ENCODE measurements around the gene PDE7B.
A peak's percentile ranks its signal among the peaks of the same experiment; 100 is the strongest.

Gene PDE7B

DNA sequence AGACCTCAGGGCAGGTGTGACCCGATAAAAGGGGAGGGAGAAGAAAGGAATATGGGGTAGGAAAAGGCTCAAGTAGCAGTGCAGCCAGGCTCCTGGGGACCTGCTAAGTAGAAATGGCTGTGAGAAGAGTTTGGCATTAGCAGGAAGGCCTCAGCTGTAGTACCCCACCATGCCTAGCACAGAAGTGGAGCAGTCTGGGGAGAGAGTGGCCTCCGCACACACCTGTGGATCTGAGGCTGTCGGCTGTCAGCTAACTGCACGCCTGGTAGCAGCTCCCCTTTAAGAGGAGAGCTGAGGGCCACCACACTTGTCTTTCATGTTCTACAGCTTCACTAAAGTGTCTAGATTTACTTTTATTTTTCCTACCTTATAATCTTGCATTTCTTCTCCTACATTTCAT, 24.6 kb downstream of the PDE7B start:
- H3K9ac ChIP-seq (ENCODE audit: low read length): peak overlapping the region; percentile 19
- H3K4me2 ChIP-seq (ENCODE audit: low read length): no peak overlapping the region
- H3K79me2 ChIP-seq (ENCODE audit: control insufficient read depth, insufficient read depth, low read length, poor library complexity): no peaks in the 10 kb centered on the region
- no peak overlapping the region for H3K27ac ChIP-seq (ENCODE audit: low read depth, low read length)
- no peaks in the 10 kb centered on the region for H3K9me3 ChIP-seq (ENCODE audit: insufficient read depth, low read depth, low read length)
- H3K36me3 ChIP-seq (ENCODE audit: control insufficient read depth in 1 of 2, insufficient read depth in 2 of 2, low read length in 2 of 2): no peaks in the 10 kb centered on the region
- H4K8ac ChIP-seq (ENCODE audit: low read depth, low read length): no peak overlapping the region
- no peak overlapping the region for H4K12ac ChIP-seq (ENCODE audit: low read depth, low read length)
- H3K79me1 ChIP-seq (ENCODE audit: low read length): no peaks in the 10 kb centered on the region
- H2BK5ac ChIP-seq (ENCODE audit: low read depth, low read length, poor library complexity): no peak overlapping the region
- H2AK5ac ChIP-seq (ENCODE audit: low read length): no peak overlapping the region
- no peaks in the 10 kb centered on the region for H3K27me3 ChIP-seq (ENCODE audit: insufficient read depth, low read length)
- no peak overlapping the region for H3K23ac ChIP-seq (ENCODE audit: low read length)
- no peak overlapping the region for H3K14ac ChIP-seq (ENCODE audit: low read length)
- H3K4ac ChIP-seq (ENCODE audit: low read depth, low read length): no peak overlapping the region
- no peak overlapping the region for H2AFZ ChIP-seq (ENCODE audit: insufficient read depth, low read length, poor library complexity)
- no peak overlapping the region for H3K18ac ChIP-seq (ENCODE audit: low read length)
- no peak overlapping the region for H4K91ac ChIP-seq (ENCODE audit: low read depth, low read length)
- H2BK120ac ChIP-seq (ENCODE audit: insufficient read depth, low read length, poor library complexity): no peak overlapping the region
- H3K4me3 ChIP-seq (ENCODE audit: low read depth, low read length): no peak overlapping the region
- no peak for DNase-seq
- no peak overlapping the region for H2BK12ac ChIP-seq (ENCODE audit: low read length)
- no CpG with 5 or more reads among the region's 4 CpGs for WGBS (ENCODE audit: extremely low coverage, insufficient coverage, insufficient read length)
- H3K4me1 ChIP-seq (ENCODE audit: control insufficient read depth in 1 of 2, insufficient read depth in 2 of 2, low read length in 2 of 2): no peaks in the 10 kb centered on the region

DNA sequence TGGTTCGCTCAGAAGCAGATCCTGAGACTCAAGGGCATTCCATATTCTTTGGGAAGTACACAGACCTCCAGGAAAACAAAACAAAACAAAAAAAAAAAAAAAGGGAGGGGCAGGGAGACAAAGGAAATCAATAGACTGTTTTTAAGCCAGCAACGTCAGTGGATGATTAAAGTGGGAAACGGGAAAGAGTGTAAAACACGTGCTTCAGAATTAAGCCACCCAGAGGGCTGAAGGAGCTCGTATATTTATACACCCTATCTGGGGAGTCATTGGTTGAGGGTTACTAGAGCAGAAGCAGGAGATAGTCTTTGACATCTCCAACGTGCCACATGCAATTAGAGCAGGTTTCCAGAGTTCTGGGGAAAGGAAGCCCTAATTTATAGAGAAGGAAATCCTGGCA, 26.2 kb downstream of the PDE7B start:
- Histone ChIP-seq H4K8ac (ENCODE audit: low read depth, low read length) (no peak overlapping the region), H3K14ac (ENCODE audit: low read length) (no peak overlapping the region), H3K4me2 (ENCODE audit: low read length) (no peak overlapping the region), H2BK120ac (ENCODE audit: insufficient read depth, low read length, poor library complexity) (no peak overlapping the region), H2BK5ac (ENCODE audit: low read depth, low read length, poor library complexity) (no peak overlapping the region), H3K4me3 (ENCODE audit: low read depth, low read length) (no peak overlapping the region), H4K12ac (ENCODE audit: low read depth, low read length) (no peak overlapping the region), H2BK12ac (ENCODE audit: low read length) (no peak overlapping the region), H3K27me3 (ENCODE audit: insufficient read depth, low read length) (no peaks in the 10 kb centered on the region), H3K18ac (ENCODE audit: low read length) (no peak overlapping the region), H3K4ac (ENCODE audit: low read depth, low read length) (no peak overlapping the region), H2AK5ac (ENCODE audit: low read length) (no peak overlapping the region), H3K79me2 (ENCODE audit: control insufficient read depth, insufficient read depth, low read length, poor library complexity) (no peaks in the 10 kb centered on the region), H3K4me1 (ENCODE audit: control insufficient read depth in 1 of 2, insufficient read depth in 2 of 2, low read length in 2 of 2) (no peaks in the 10 kb centered on the region), H4K91ac (ENCODE audit: low read depth, low read length) (no peak overlapping the region), H3K79me1 (ENCODE audit: low read length) (no peaks in the 10 kb centered on the region), H2AFZ (ENCODE audit: insufficient read depth, low read length, poor library complexity) (no peak overlapping the region), H3K36me3 (ENCODE audit: control insufficient read depth in 1 of 2, insufficient read depth in 2 of 2, low read length in 2 of 2) (no peaks in the 10 kb centered on the region), H3K23ac (ENCODE audit: low read length) (no peak overlapping the region), H3K9ac (ENCODE audit: low read length) (no peak overlapping the region), H3K27ac (ENCODE audit: low read depth, low read length) (no peak overlapping the region), H3K9me3 (ENCODE audit: insufficient read depth, low read depth, low read length) (no peaks in the 10 kb centered on the region)
- no peak for DNase-seq
- WGBS (ENCODE audit: extremely low coverage, insufficient coverage, insufficient read length): no CpG with 5 or more reads among the region's 6 CpGs

DNA sequence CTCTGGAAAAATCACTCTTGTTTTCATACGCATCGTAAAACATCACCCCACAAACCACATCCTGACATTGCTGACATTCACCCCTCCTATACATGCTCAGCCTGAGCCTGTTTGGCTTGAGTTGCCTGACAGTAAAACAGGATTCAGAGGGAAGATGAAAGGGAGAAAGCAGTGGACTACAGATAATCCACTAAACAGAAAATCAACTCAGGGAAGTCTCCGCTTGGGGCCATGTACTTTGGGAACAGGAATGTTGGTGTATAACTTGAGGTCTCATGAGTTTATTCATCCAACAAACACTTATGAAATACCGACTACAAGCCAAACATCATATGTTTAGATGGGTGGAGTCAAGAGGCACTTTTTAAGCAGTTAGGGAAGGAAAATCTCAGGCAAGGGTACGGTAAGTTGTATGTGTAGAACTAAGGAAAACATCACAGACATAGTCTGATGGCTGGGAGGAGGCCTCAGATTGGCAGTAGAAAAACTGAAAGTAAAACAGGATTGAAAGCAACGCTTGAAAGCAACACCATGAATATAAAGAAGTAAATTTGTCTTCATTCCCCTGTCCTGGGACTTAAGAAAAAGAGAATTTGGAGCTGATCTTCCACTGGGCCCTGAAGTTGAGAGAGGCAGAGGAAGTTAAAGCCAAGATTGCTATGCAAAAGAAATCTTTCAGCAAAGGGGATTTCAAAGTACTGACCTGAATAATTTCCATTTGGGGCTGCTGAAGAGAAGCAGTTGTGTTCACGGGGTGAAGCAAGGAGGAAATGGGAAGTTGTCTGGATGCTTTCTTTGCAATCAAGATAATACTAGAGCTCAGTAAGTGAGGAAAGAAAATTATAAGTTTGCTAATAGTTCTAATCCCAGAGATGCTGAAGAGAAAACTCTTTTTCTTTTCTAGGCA, 28.8 kb downstream of the PDE7B start:
- Histone ChIP-seq H3K18ac (ENCODE audit: low read length) (no peak overlapping the region), H2BK5ac (ENCODE audit: low read depth, low read length, poor library complexity) (no peak overlapping the region), H3K36me3 (ENCODE audit: control insufficient read depth in 1 of 2, insufficient read depth in 2 of 2, low read length in 2 of 2) (no peaks in the 10 kb centered on the region), H3K4me1 (ENCODE audit: control insufficient read depth in 1 of 2, insufficient read depth in 2 of 2, low read length in 2 of 2) (no peaks in the 10 kb centered on the region), H2BK12ac (ENCODE audit: low read length) (no peak overlapping the region), H3K14ac (ENCODE audit: low read length) (no peak overlapping the region), H2AFZ (ENCODE audit: insufficient read depth, low read length, poor library complexity) (no peak overlapping the region), H3K4me2 (ENCODE audit: low read length) (no peak overlapping the region), H4K8ac (ENCODE audit: low read depth, low read length) (no peak overlapping the region), H4K12ac (ENCODE audit: low read depth, low read length) (no peak overlapping the region), H3K79me1 (ENCODE audit: low read length) (no peaks in the 10 kb centered on the region), H3K9ac (ENCODE audit: low read length) (no peak overlapping the region), H3K23ac (ENCODE audit: low read length) (no peak overlapping the region), H3K27me3 (ENCODE audit: insufficient read depth, low read length) (no peaks in the 10 kb centered on the region), H3K9me3 (ENCODE audit: insufficient read depth, low read depth, low read length) (no peaks in the 10 kb centered on the region), H2AK5ac (ENCODE audit: low read length) (no peak overlapping the region), H4K91ac (ENCODE audit: low read depth, low read length) (no peak overlapping the region), H3K79me2 (ENCODE audit: control insufficient read depth, insufficient read depth, low read length, poor library complexity) (no peaks in the 10 kb centered on the region), H3K27ac (ENCODE audit: low read depth, low read length) (no peak overlapping the region), H2BK120ac (ENCODE audit: insufficient read depth, low read length, poor library complexity) (no peak overlapping the region), H3K4ac (ENCODE audit: low read depth, low read length) (no peak overlapping the region), H3K4me3 (ENCODE audit: low read depth, low read length) (no peak overlapping the region)
- no peak for DNase-seq
- no CpG with 5 or more reads among the region's 7 CpGs for WGBS (ENCODE audit: extremely low coverage, insufficient coverage, insufficient read length)

DNA sequence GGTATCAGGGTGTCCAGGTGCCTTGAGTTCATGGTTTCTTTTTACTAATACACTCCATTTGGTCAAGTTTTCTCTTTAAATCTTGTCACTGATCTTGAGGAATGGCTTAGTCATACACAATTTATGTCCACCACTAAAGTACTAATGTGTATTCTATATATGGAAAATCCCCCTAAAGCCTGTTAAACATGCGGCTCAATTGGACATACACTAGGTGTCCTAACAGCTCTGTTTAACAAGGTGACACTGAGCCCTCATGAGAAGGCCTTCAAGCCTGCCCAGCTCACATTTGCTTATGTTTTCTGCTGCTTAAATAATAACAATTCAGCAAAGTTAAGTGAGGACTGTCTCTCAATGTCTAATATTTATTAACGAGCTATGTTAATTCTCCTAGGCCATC, 31.5 kb downstream of the PDE7B start:
- Histone ChIP-seq H2AFZ (ENCODE audit: insufficient read depth, low read length, poor library complexity) (no peak overlapping the region), H3K18ac (ENCODE audit: low read length) (no peak overlapping the region), H3K79me1 (ENCODE audit: low read length) (no peaks in the 10 kb centered on the region), H2BK12ac (ENCODE audit: low read length) (no peak overlapping the region), H4K12ac (ENCODE audit: low read depth, low read length) (no peak overlapping the region), H2AK5ac (ENCODE audit: low read length) (no peak overlapping the region), H3K27me3 (ENCODE audit: insufficient read depth, low read length) (no peaks in the 10 kb centered on the region), H3K23ac (ENCODE audit: low read length) (no peak overlapping the region), H3K79me2 (ENCODE audit: control insufficient read depth, insufficient read depth, low read length, poor library complexity) (no peaks in the 10 kb centered on the region), H3K36me3 (ENCODE audit: control insufficient read depth in 1 of 2, insufficient read depth in 2 of 2, low read length in 2 of 2) (no peaks in the 10 kb centered on the region), H3K4ac (ENCODE audit: low read depth, low read length) (no peak overlapping the region), H4K8ac (ENCODE audit: low read depth, low read length) (no peak overlapping the region), H3K4me3 (ENCODE audit: low read depth, low read length) (no peak overlapping the region), H3K4me1 (ENCODE audit: control insufficient read depth in 1 of 2, insufficient read depth in 2 of 2, low read length in 2 of 2) (no peaks in the 10 kb centered on the region), H4K91ac (ENCODE audit: low read depth, low read length) (no peak overlapping the region), H3K4me2 (ENCODE audit: low read length) (no peak overlapping the region), H3K9ac (ENCODE audit: low read length) (no peak overlapping the region), H3K27ac (ENCODE audit: low read depth, low read length) (no peak overlapping the region), H3K9me3 (ENCODE audit: insufficient read depth, low read depth, low read length) (no peaks in the 10 kb centered on the region), H3K14ac (ENCODE audit: low read length) (no peak overlapping the region), H2BK120ac (ENCODE audit: insufficient read depth, low read length, poor library complexity) (no peak overlapping the region), H2BK5ac (ENCODE audit: low read depth, low read length, poor library complexity) (no peak overlapping the region)
- no CpG with 5 or more reads among the region's 2 CpGs for WGBS (ENCODE audit: extremely low coverage, insufficient coverage, insufficient read length)
- DNase-seq: no peak
